LNCaP clone FGC (cell line): ENCODE measurements around the gene WDR90.
A peak's percentile ranks its signal among the peaks of the same experiment; 100 is the strongest.

ENCODE experiments used
- DNase-seq: peaks from one replicate; pipeline ENCODE4 v3.0.0-alpha.2; 2011; ENCODE audit warnings: low read depth
- H3K4me3 ChIP-seq: 2 replicates; pipeline ENCODE4 v1.5.1; 2011; ENCODE audit warnings: mild to moderate bottlenecking, low read depth, low read length, control low read depth
- CTCF ChIP-seq: IDR thresholded peaks from 2 replicates; pipeline ENCODE4 v1.5.1; 2012; ENCODE audit warnings: mild to moderate bottlenecking; ENCODE audit not compliant: control insufficient read depth, insufficient read depth; ENCODE audit errors: extremely low read depth

The WDR90 gene

GRCh38 chr16:708019-708418, 58.9 kb downstream of the WDR90 start:
- no peak for DNase-seq
- no peak for TF ChIP-seq CTCF
- no peak overlapping the region for H3K4me3 ChIP-seq

GRCh38 chr16:708959-709358, 59.8 kb downstream of the WDR90 start:
- no peak for TF ChIP-seq CTCF
- no peak overlapping the region for H3K4me3 ChIP-seq
- DNase-seq = no peak

- no peak for DNase-seq
- no peak for TF ChIP-seq CTCF
- H3K4me3 ChIP-seq = no peak overlapping the region
Observed at GRCh38 chr16:709566-710499, 60.7 kb downstream of the WDR90 start.

GRCh38 chr16:710500-711075, 61.4 kb downstream of the WDR90 start:
- no peak for TF ChIP-seq CTCF
- H3K4me3 ChIP-seq = no peak overlapping the region
- no peak for DNase-seq

GRCh38 chr16:711084-711483, 61.9 kb downstream of the WDR90 start:
- no peak for DNase-seq
- no peak overlapping the region for H3K4me3 ChIP-seq
- no peak for TF ChIP-seq CTCF

- DNase-seq = no peak
- H3K4me3 ChIP-seq = no peak overlapping the region
- TF ChIP-seq CTCF = peak; percentile 84
Observed at GRCh38 chr16:711548-712320, 62.6 kb downstream of the WDR90 start.
